Lower leg skin (tissue), 4 donors: ENCODE measurements around the gene NOB1. TPM values are rescaled to one million over a fixed set of nuclear protein-coding genes. Genes with fewer than 3 reads are reported as not detected.
"Not testable (repeated sequence)": the region's sequence is repeated elsewhere in the genome, so short reads cannot be mapped to it uniquely, and the experiment has no call there.

ENCODE experiments used
- DNase-seq, 2 donors: peaks; one replicate each; pipeline ENCODE4 v3.0.0-alpha.2; 2019; ENCODE audit warnings: low spot score in 2 of 2
- H3K4me3 ChIP-seq: fragments of 200-600 bp; sonication (generic); 2 replicates; pipeline ENCODE4 v1.5.1; 2017; ENCODE audit warnings: mild to moderate bottlenecking, low read depth; ENCODE audit not compliant: poor library complexity, severe bottlenecking
- CTCF ChIP-seq, 3 donors: fragments of 450-650 bp; IDR thresholded peaks; one replicate each; pipeline ENCODE4 v1.5.1; 2016; ENCODE audit warnings: antibody characterized with exemption in 3 of 3, mild to moderate bottlenecking in 3 of 3, moderate library complexity in 2 of 3
- POLR2A ChIP-seq, 2 donors: fragments of 450-650 bp; IDR thresholded peaks; one replicate each; pipeline ENCODE4 v1.6.1; 2016 to 2017; ENCODE audit warnings: antibody characterized with exemption in 2 of 2, mild to moderate bottlenecking in 1 of 2, moderate library complexity in 1 of 2
- WGBS, 2 donors: methylation state at CpG; one replicate each; pipeline ENCODE4 v1.1.5; 2018; 5-methylcytosine and 5-hydroxymethylcytosine counted together
- intact Hi-C: fragments of 100-400 bp; cut with DNase I; formaldehyde crosslinking; loops from one replicate; pipeline ENCODE4 v1.15.0; 2023; ENCODE audit warnings: low total_unique reads
- total RNA-seq, 4 donors: library from RNA; depleted of rRNA; stranded (reverse); fragments of >200 nt; gene quantifications; one replicate each; pipeline ENCODE4 v1.1.0, GENCODE V29; 2016

NOB1 gene
- total RNA-seq, 4 donors from 2014 or later, result 33.8 to 78.0 (median 51.0) TPM

- intact Hi-C loops, result no loop called here
- H3K4me3 ChIP-seq, result no peak overlapping the region
- TF ChIP-seq CTCF (IDR thresholded peaks at IDR 0.05) (no peak), POLR2A (IDR thresholded peaks at IDR 0.05) (no peak)
- 75 to 84% methylated on average over 5 of the region's 5 CpGs for whole genome bisulfite sequencing, 2 donors
- DNase-seq, result no peak
Measured at GRCh38 chr16:69767459-69768229, 12.9 kb upstream of the NOB1 start.

- H3K4me3 ChIP-seq, result no peak overlapping the region
- 52 to 54% methylated on average over 5 of the region's 5 CpGs for WGBS, 2 donors
- intact Hi-C loops, result no loop called here
- no peak for TF ChIP-seq CTCF (IDR thresholded peaks at IDR 0.05)
- TF ChIP-seq POLR2A (IDR thresholded peaks at IDR 0.05), result no peak
- no peak for DNase-seq
Measured at GRCh38 chr16:69763599-69763942, 8.8 kb upstream of the NOB1 start.

- intact Hi-C loops, result no loop called here
- TF ChIP-seq CTCF (IDR thresholded peaks at IDR 0.05) (no peak), POLR2A (IDR thresholded peaks at IDR 0.05) (no peak)
- WGBS, 2 donors, result 5 to 7% methylated on average over 14 of the region's 14 CpGs
- peak overlapping the region; percentile 95 for H3K4me3 ChIP-seq
- DNase-seq, result no peak
Measured at GRCh38 chr16:69762814-69763598, 8.3 kb upstream of the NOB1 start.

- intact Hi-C loops, result no loop called here
- WGBS, 2 donors, result 0% methylated on average over 35 to 37 of the region's 68 CpGs
- peak; percentile 63 to 93 for DNase-seq
- TF ChIP-seq CTCF (IDR thresholded peaks at IDR 0.05) (no peak), POLR2A (IDR thresholded peaks at IDR 0.05) (peak in 1 of 2 donors; percentile 80)
- peak within 1 kb of the TSS; percentile 95 for H3K4me3 ChIP-seq
Measured at GRCh38 chr16:69761983-69762813, 7.5 kb upstream of the NOB1 start, which contains the start of gene WWP2. Gene WWP2, plus strand, starts transcription at chr16:69762332. Its CDS starts 24,679 bp downstream, at chr16:69787011.

- intact Hi-C loops, result loop anchor here (5.0 kb wide), 1 partner anchor 365 kb away; no protein-coding TSS in a partner anchor
- DNase-seq, H3K4me3 ChIP-seq: not testable (repeated sequence)
- 86 to 88% methylated on average over 13 of the region's 13 CpGs for WGBS, 2 donors
Measured at GRCh38 chr16:69757375-69757774, 2.6 kb upstream of the NOB1 start.
